Effector memory CD4-positive, alpha-beta T cell (primary cell): ENCODE measurements around the gene LRIT3.

Experiments
- DNase-seq, 3 donors: peaks; one replicate each; pipeline ENCODE4 v3.0.0-alpha.2; 2020
- H3K27ac ChIP-seq: 2 replicates; pipeline ENCODE4 v1.7.0; 2013; ENCODE audit warnings: mild to moderate bottlenecking, low read length, moderate library complexity; ENCODE audit not compliant: insufficient read depth, poor library complexity, severe bottlenecking
- H3K27me3 ChIP-seq: replicated peaks from 2 replicates; pipeline ENCODE4 v1.7.0; 2013; ENCODE audit warnings: mild to moderate bottlenecking, low read length; ENCODE audit not compliant: insufficient read depth, control insufficient read depth, poor library complexity, severe bottlenecking
- H3K36me3 ChIP-seq: 2 replicates; pipeline ENCODE4 v1.7.0; 2013; ENCODE audit warnings: mild to moderate bottlenecking, low read length, moderate library complexity; ENCODE audit not compliant: control insufficient read depth, insufficient read depth
- H3K4me1 ChIP-seq: 2 replicates; pipeline ENCODE4 v1.7.0; 2013; ENCODE audit warnings: low read length, mild to moderate bottlenecking; ENCODE audit not compliant: control insufficient read depth, insufficient read depth, poor library complexity, severe bottlenecking
- H3K4me3 ChIP-seq: 2 replicates; pipeline ENCODE4 v1.7.0; 2013; ENCODE audit warnings: low read length, low read depth, mild to moderate bottlenecking; ENCODE audit not compliant: insufficient read depth, poor library complexity, severe bottlenecking
- H3K9me3 ChIP-seq: 2 replicates; pipeline ENCODE4 v1.7.0; 2013; ENCODE audit warnings: mild to moderate bottlenecking, low read length, moderate library complexity; ENCODE audit not compliant: control insufficient read depth

The LRIT3 gene

DNA sequence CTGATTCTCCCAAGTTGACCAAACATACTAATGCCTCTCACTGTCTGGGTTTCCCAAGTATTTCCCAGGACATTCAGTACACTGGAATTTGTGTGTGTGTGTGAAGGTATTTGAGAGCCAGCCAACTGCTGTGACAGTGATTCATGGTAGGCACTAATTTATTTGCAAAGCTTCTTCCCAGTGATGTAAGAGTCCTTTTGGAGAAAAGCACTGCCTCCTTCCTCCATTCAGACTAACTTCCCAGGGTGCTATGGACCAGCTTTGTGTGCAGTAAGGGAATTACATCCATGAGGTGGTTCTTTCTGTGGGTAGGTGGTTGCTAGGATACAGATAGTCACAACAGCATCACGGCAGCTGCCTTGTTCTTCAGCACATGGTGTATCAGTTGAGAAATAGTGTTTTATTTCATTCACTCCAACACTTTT is 73.5 kb downstream of the LRIT3 start:
- Histone ChIP-seq H3K27me3 (no peaks in the 10 kb centered on the region), H3K4me3 (no peak overlapping the region), H3K27ac (no peak overlapping the region), H3K9me3 (no peaks in the 10 kb centered on the region), H3K4me1 (no peaks in the 10 kb centered on the region), H3K36me3 (no peaks in the 10 kb centered on the region)
- DNase-seq = no peak
